A673 (cell line): Measurements from ENCODE around the gene ALPI. TPM values are rescaled to one million over a fixed set of nuclear protein-coding genes. Genes with fewer than 3 reads are reported as not detected.

Source experiments
- BruUV-seq: library from RNA; stranded (reverse); fragments of 400-500 nt; replicated peaks from 2 replicates; lab custom pipeline; 2021; lab: Mats Ljungman, UMichigan
- CTCF ChIA-PET: fragments of 300-600 bp; sonication (Branson Sonifier 250); formaldehyde crosslinking; loops from one replicate; lab custom pipeline; 2022; ENCODE audit warnings: antibody characterized with exemption; lab: Charles Lee
- POLR2A ChIA-PET: fragments of 300-600 bp; sonication (Branson Sonifier 250); formaldehyde crosslinking; loops from one replicate; lab custom pipeline; 2022; ENCODE audit warnings: antibody characterized with exemption; ENCODE audit not compliant: low non-redundant PET; lab: Charles Lee
- DNase-seq: peaks from one replicate; pipeline ENCODE4 v3.0.0-alpha.2; 2015; ENCODE audit warnings: low spot score
- H3K27ac ChIP-seq: fragments of 200-600 bp; sonication (generic); 2 replicates; pipeline ENCODE4 v1.5.1; 2016; ENCODE audit warnings: mixed run types, low read depth, mild to moderate bottlenecking, mixed read lengths, antibody characterized with exemption, low read length; ENCODE audit not compliant: poor library complexity, severe bottlenecking
- H3K27me3 ChIP-seq: fragments of 200-600 bp; sonication (generic); replicated peaks from 2 replicates; pipeline ENCODE4 v1.6.1; 2017; ENCODE audit warnings: mixed run types, low read depth, mild to moderate bottlenecking, mixed read lengths, antibody characterized with exemption, low read length; ENCODE audit not compliant: insufficient read depth, poor library complexity
- H3K36me3 ChIP-seq: fragments of 200-600 bp; sonication (generic); 2 replicates; pipeline ENCODE4 v1.6.1; 2016; ENCODE audit warnings: mixed run types, mild to moderate bottlenecking, mixed read lengths, antibody characterized with exemption, low read length; ENCODE audit not compliant: insufficient read depth, poor library complexity, severe bottlenecking
- H3K4me1 ChIP-seq: fragments of 200-600 bp; sonication (generic); 2 replicates; pipeline ENCODE4 v1.6.1; 2017; ENCODE audit warnings: mixed run types, mild to moderate bottlenecking, mixed read lengths, antibody characterized with exemption, low read length; ENCODE audit not compliant: insufficient read depth, poor library complexity, severe bottlenecking
- H3K4me3 ChIP-seq: fragments of 200-600 bp; sonication (generic); 2 replicates; pipeline ENCODE4 v1.5.1; 2016; ENCODE audit warnings: low read depth, mixed run types, mild to moderate bottlenecking, mixed read lengths, low read length; ENCODE audit not compliant: poor library complexity, severe bottlenecking
- H3K9me3 ChIP-seq: fragments of 200-600 bp; sonication (generic); 2 replicates; pipeline ENCODE4 v1.6.1; 2016; ENCODE audit warnings: mixed run types, low read depth, mild to moderate bottlenecking, mixed read lengths, antibody characterized with exemption, low read length; ENCODE audit not compliant: poor library complexity, severe bottlenecking
- CTCF ChIP-seq: fragments of 300-800, 200-600 bp; sonication (generic); conservative IDR thresholded peaks from 2 replicates; pipeline ENCODE4 v1.5.1; 2017; ENCODE audit warnings: low read depth, mild to moderate bottlenecking, antibody characterized with exemption, low read length, moderate library complexity, mixed read lengths
- EZH2 ChIP-seq: fragments of 200-600 bp; sonication (generic); IDR thresholded peaks from 2 replicates; pipeline ENCODE4 v1.6.1; 2017; ENCODE audit warnings: borderline replicate concordance, low read depth, mild to moderate bottlenecking, mixed read lengths, antibody characterized with exemption, low read length; ENCODE audit not compliant: poor library complexity, severe bottlenecking
- intact Hi-C: fragments of 100-400 bp; cut with micrococcal nuclease; formaldehyde crosslinking; loops from one replicate; pipeline ENCODE4 v1.10.0; 2022; ENCODE audit not compliant: unreplicated experiment
- total RNA-seq: library from RNA; stranded (reverse); gene quantifications from 2 replicates; pipeline ENCODE4 v1.2.3, GENCODE V29; 2021

Gene ALPI
- total RNA-seq, 1 experiment from 2014 or later: not detected

DNA sequence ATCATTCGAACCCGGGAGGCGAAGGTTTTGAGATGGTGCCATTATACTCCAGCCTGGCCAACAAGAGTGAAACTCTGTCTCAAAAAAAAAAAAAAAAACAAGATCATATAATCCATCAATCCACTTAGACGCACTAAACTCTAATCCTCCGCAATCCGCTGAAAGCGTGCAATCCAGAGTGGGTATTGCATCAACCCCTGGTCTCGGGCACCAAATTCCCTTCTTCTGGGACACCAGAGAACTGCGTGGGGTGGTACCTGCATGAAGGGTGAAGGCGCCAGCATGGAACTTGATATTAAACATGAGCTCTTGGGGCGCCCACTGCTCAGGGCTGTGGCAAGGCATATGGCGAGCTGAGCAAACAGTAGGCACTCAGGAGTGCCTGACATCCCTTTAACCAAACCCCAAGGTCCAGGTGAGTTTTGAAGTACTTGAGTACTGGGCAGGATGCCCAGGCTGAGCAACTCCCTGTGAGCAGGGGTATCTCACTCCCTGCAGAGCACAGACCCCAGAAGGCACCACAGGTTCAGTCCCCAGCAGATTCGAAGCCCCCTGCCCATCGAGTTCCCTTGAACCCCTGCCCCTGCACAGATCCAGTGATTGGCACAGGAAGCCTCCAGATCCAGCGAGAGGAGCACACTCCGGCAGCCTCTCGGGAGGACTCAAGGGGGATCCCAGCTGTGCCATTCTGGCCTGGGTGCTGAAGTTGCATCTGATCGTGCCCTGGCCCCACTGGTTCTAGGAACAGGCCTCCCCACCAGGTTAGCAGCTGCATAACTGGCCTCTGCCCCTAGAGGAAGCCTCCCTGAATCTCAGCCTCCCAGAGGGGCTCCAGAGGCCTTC, 8.0 kb downstream of the ALPI start:
- intact Hi-C loops: no loop called here
- ChIA-PET POLR2A (no interaction called here), CTCF (no interaction called here)
- Histone ChIP-seq H3K36me3 (no peaks in the 10 kb centered on the region), H3K4me1 (no peaks in the 10 kb centered on the region), H3K4me3 (no peak overlapping the region), H3K9me3 (no peaks in the 10 kb centered on the region), H3K27me3 (peaks cover 36% of the 10 kb centered on the region), H3K27ac (no peak overlapping the region)
- TF ChIP-seq EZH2 (no peak), CTCF (no peak)
- no peak for DNase-seq
- no TSS peak for BruUV-seq

DNA sequence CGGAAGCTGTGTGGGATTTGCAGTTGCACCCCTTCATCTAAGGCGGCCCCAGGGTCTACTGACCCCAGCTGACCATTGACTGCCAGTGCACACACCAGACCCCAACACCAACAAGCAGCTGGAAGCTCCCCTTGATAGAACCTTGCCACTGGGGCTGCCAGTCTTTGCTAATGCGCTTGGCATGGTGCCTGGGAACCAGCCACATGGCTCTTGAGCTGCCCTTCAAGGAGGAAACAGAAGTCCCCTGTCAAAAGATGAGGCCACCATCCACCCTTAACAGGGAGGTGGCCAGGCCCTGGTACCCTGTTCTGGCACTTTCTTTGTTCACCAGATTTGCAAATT, 8.6 kb downstream of the ALPI start:
- intact Hi-C loops: no loop called here
- H3K4me3 ChIP-seq: no peak overlapping the region
- no TSS peak for BruUV-seq
- no peaks in the 10 kb centered on the region for H3K36me3 ChIP-seq
- TF ChIP-seq CTCF (no peak), EZH2 (no peak)
- no peak for DNase-seq
- CTCF ChIA-PET: no interaction called here
- no peaks in the 10 kb centered on the region for H3K9me3 ChIP-seq
- no peaks in the 10 kb centered on the region for H3K4me1 ChIP-seq
- no peak overlapping the region for H3K27ac ChIP-seq
- POLR2A ChIA-PET: no interaction called here
- H3K27me3 ChIP-seq: peaks cover 30% of the 10 kb centered on the region

DNA sequence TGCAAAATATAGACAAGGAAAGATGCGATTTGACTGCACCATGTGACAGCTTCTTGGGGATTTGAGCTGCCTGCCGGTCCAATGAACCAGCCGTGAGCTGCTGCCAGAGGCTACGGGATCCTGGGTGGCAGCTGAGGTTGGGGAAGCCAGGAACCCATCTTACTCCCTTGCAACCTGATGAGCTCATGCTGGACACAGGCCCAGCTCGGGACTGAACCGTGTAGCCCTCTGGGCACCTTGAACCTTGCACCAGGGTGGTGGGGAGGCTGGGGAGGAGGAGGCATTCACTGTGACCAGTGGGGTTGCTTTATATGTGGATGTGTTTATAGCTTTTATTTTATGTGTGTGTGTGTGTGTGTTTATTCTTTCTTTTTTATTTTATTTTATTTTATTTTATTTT, 9.1 kb downstream of the ALPI start:
- ChIA-PET POLR2A (interaction anchor here (0.7 kb wide), 1 partner anchor 889 kb away, joined by 4 read pairs; the partner anchor contains the start of gene DGKD), CTCF (no interaction called here)
- no peak overlapping the region for H3K4me3 ChIP-seq
- DNase-seq: no peak
- no TSS peak for BruUV-seq
- no peaks in the 10 kb centered on the region for H3K9me3 ChIP-seq
- H3K27me3 ChIP-seq: peaks cover 26% of the 10 kb centered on the region
- no peaks in the 10 kb centered on the region for H3K36me3 ChIP-seq
- no peak for TF ChIP-seq CTCF
- no peak for TF ChIP-seq EZH2
- H3K4me1 ChIP-seq: no peaks in the 10 kb centered on the region
- intact Hi-C loops: no loop called here
- H3K27ac ChIP-seq: no peak overlapping the region
